Right lobe of liver (tissue), 6 donors: ENCODE data around the gene PHLDB2. TPM values are rescaled to one million over a fixed set of nuclear protein-coding genes. Genes with fewer than 3 reads are reported as not detected.

Experiments used
- ATAC-seq, 4 donors: fragments of 200-7000 bp; cut with Tn5 transposase; one replicate each; pipeline ENCODE4 v1.9.1; 2020; ENCODE audit warnings: mild to moderate bottlenecking in 4 of 4, moderate library complexity in 4 of 4
- DNase-seq, 3 donors: peaks; one replicate each; pipeline ENCODE4 v3.0.0-alpha.2; 2020
- H3K27ac ChIP-seq, 3 donors: fragments of 200-600 bp; one replicate each; pipeline ENCODE4 v1.8.0; 2022
- H3K27me3 ChIP-seq, 2 donors: fragments of 200-600 bp; one replicate each; pipeline ENCODE4 v1.8.0; 2022
- H3K36me3 ChIP-seq, 4 donors: fragments of 200-600 bp; sonication (generic) in 1 of 4; one replicate each; pipeline versions ENCODE4 v1.5.1 to v1.8.0; 2017 to 2022; ENCODE audit warnings: control low read depth in 1 of 4
- H3K4me1 ChIP-seq, 4 donors: fragments of 200-600 bp; sonication (generic) in 1 of 4; one replicate each; pipeline versions ENCODE4 v1.5.1 to v1.8.0; 2017 to 2022; ENCODE audit warnings: control low read depth in 1 of 4
- H3K4me3 ChIP-seq, 3 donors: fragments of 200-600 bp; one replicate each; pipeline ENCODE4 v1.8.0; 2022
- H3K9me3 ChIP-seq, 4 donors: fragments of 200-600 bp; sonication (generic) in 1 of 4; one replicate each; pipeline versions ENCODE4 v1.5.1 to v1.8.0; 2017 to 2022; ENCODE audit warnings: control low read depth in 1 of 4
- POLR2A ChIP-seq: fragments of 450-650 bp; IDR thresholded peaks from one replicate; pipeline ENCODE4 v1.6.1; 2017; ENCODE audit warnings: antibody characterized with exemption, mild to moderate bottlenecking
- WGBS: methylation state at CpG from one replicate; pipeline ENCODE4 v1.1.6; 2018; ENCODE audit warnings: low coverage, low lambda C conversion rate; ENCODE audit not compliant: insufficient coverage; ENCODE audit errors: missing lambda C conversion rate; 5-methylcytosine and 5-hydroxymethylcytosine counted together
- intact Hi-C, 2 donors: fragments of 100-400 bp; cut with DNase I; formaldehyde crosslinking; loops; one replicate each; pipeline versions ENCODE4 v1.11.2 to v1.14.1; 2022
- total RNA-seq, 6 experiments: library from RNA; depleted of rRNA in 2 of 6; stranded (reverse); fragments of >200 nt in 2 of 6; fragmentation: NEBNext Ultra II Directional in 3 of 6; extraction: Animal tissue kit (Norgen Biotek cat#: 25700) in 3 of 6; gene quantifications; one replicate each; pipeline versions ENCODE4 v1.1.0 to v1.2.4, GENCODE V29; 2016 to 2023
- TF ChIP-seq, protein P1 (sequence below), 4 donors: fragments of 200-600 bp in 3 of 4; fragments of 450-650 bp in 1 of 4; IDR thresholded peaks; one replicate each; pipeline versions ENCODE4 v1.5.1 to v1.8.0; 2016 to 2022; ENCODE audit warnings: antibody characterized with exemption in 4 of 4, mild to moderate bottlenecking in 2 of 4
- donor health status: DM: no; HTN: yes; CAD: no.
- donor health status: DM: no; HTN: no; CAD: no.
- donor health status: DM: no; HTN: no; CAD: no.
- donor health status: DM: no; HTN: yes; CAD: no.
- donor health status: DM: no; HTN: yes; CAD: no.

Gene PHLDB2
- total RNA-seq, 6 experiments from 2014 or later: 21.9 to 40.6 (median 31.2) TPM

- H3K27ac ChIP-seq: peak overlapping the region in 1 of 3 donors; percentile 4
- no peaks in the 10 kb centered on the region for H3K9me3 ChIP-seq
- DNase-seq (no peak), ATAC-seq (peak in 3 of 4 donors; percentile 40 to 60 (median 46))
- no peak overlapping the region for H3K4me3 ChIP-seq
- intact Hi-C loops: no loop called here
- H3K27me3 ChIP-seq: no peaks in the 10 kb centered on the region
- no peak for TF ChIP-seq POLR2A
- TF ChIP-seq, protein P1, sequence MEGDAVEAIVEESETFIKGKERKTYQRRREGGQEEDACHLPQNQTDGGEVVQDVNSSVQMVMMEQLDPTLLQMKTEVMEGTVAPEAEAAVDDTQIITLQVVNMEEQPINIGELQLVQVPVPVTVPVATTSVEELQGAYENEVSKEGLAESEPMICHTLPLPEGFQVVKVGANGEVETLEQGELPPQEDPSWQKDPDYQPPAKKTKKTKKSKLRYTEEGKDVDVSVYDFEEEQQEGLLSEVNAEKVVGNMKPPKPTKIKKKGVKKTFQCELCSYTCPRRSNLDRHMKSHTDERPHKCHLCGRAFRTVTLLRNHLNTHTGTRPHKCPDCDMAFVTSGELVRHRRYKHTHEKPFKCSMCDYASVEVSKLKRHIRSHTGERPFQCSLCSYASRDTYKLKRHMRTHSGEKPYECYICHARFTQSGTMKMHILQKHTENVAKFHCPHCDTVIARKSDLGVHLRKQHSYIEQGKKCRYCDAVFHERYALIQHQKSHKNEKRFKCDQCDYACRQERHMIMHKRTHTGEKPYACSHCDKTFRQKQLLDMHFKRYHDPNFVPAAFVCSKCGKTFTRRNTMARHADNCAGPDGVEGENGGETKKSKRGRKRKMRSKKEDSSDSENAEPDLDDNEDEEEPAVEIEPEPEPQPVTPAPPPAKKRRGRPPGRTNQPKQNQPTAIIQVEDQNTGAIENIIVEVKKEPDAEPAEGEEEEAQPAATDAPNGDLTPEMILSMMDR (IDR thresholded peaks at IDR 0.05): no peak
- no peaks in the 10 kb centered on the region for H3K4me1 ChIP-seq
- H3K36me3 ChIP-seq: no peaks in the 10 kb centered on the region
- WGBS: 42% methylated on average over 4 of the region's 4 CpGs
These were observed 159.6 kb downstream of the PHLDB2 start for GRCh38 chr3:112018712-112019111.

GRCh38 chr3:112019716-112020115 is 160.7 kb downstream of the PHLDB2 start:
- no peaks in the 10 kb centered on the region for H3K27me3 ChIP-seq
- no peaks in the 10 kb centered on the region for H3K4me1 ChIP-seq
- DNase-seq (no peak), ATAC-seq (no peak)
- intact Hi-C loops: no loop called here
- 43% methylated on average over 1 of the region's 1 CpG for WGBS
- TF ChIP-seq, protein P1 (IDR thresholded peaks at IDR 0.05): no peak
- TF ChIP-seq POLR2A: no peak
- no peak overlapping the region for H3K27ac ChIP-seq
- H3K36me3 ChIP-seq: no peaks in the 10 kb centered on the region
- no peak overlapping the region for H3K4me3 ChIP-seq
- no peaks in the 10 kb centered on the region for H3K9me3 ChIP-seq

DNA sequence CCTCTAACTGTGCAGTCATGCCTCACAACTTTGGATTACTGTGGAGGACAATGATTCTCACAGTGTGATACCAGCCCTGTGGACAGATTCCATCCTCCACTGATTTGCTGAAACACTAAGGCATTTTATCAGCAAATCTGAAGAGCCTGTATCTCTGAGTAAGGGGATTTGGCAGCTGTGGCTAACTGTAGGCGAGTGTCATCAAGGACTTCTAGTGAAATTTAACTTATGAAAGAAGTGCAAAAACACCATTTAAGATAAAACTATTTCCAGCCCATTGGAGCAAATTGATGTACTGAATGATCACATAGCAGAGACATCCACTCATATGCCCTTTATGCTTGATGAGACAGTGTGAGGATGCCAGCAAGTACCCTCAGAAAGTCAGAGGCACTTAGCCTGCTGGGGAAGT is 161.6 kb downstream of the PHLDB2 start:
- H3K4me1 ChIP-seq: no peaks in the 10 kb centered on the region
- no peak overlapping the region for H3K27ac ChIP-seq
- no peak for ATAC-seq
- H3K27me3 ChIP-seq: no peaks in the 10 kb centered on the region
- intact Hi-C loops: no loop called here
- 100% methylated on average over 1 of the region's 1 CpG for WGBS
- H3K36me3 ChIP-seq: no peaks in the 10 kb centered on the region
- no peak overlapping the region for H3K4me3 ChIP-seq
- TF ChIP-seq, protein P1 (IDR thresholded peaks at IDR 0.05): no peak
- no peak for TF ChIP-seq POLR2A
- no peak for DNase-seq
- no peaks in the 10 kb centered on the region for H3K9me3 ChIP-seq

Other genes starting within 250 kb of the PHLDB2 start
- gene PLCXD2, start 184.6 kb upstream of the PHLDB2 start, total RNA-seq: 10 to 100 TPM in 4 of 6 experiments, 1 to 10 TPM in 2; 7.1 to 27.3 (median 17.2) TPM
- gene ABHD10, start 119.8 kb downstream of the PHLDB2 start, total RNA-seq: 10 to 100 TPM; 16.7 to 25.2 (median 20.8) TPM
- not detected for gene TAGLN3, start 139.7 kb downstream of the PHLDB2 start, total RNA-seq
- gene TMPRSS7, start 175.5 kb downstream of the PHLDB2 start, total RNA-seq: not detected
- gene C3orf52, start 227.1 kb downstream of the PHLDB2 start, total RNA-seq: under 1 TPM; 0.12 to 0.69 (median 0.34) TPM